Tibial artery (tissue), 4 donors: ENCODE data around the gene BABAM2.
A peak's percentile ranks its signal among the peaks of the same experiment; 100 is the strongest.

Experiments
- DNase-seq, 2 donors: peaks; one replicate each; pipeline ENCODE4 v3.0.0-alpha.2; 2019
- H3K27ac ChIP-seq, 2 donors: fragments of 200-600 bp; sonication (generic) in 1 of 2; 1 replicate in 1 of 2; 2 replicates in 1 of 2; pipeline ENCODE4 v1.5.1; 2018 to 2019; ENCODE audit warnings: mild to moderate bottlenecking in 1 of 2
- H3K27me3 ChIP-seq, 2 donors: fragments of 200-600 bp; sonication (generic) in 1 of 2; one replicate each; pipeline versions ENCODE4 v1.5.1 to v1.6.0; 2016 to 2019
- H3K36me3 ChIP-seq, 3 donors: fragments of 200-600 bp; sonication (generic) in 2 of 3; one replicate each; pipeline ENCODE4 v1.5.1; 2016 to 2019; ENCODE audit warnings: mild to moderate bottlenecking in 2 of 3
- H3K4me1 ChIP-seq, 4 donors: fragments of 200-600 bp; sonication (generic) in 2 of 4; 1 replicate in 3 of 4; 2 replicates in 1 of 4; pipeline ENCODE4 v1.5.1; 2016 to 2019
- H3K4me3 ChIP-seq, 2 donors: fragments of 200-600 bp; sonication (generic) in 1 of 2; 1 replicate in 1 of 2; 2 replicates in 1 of 2; pipeline ENCODE4 v1.5.1; 2018 to 2019; ENCODE audit warnings: mild to moderate bottlenecking in 2 of 2
- H3K9me3 ChIP-seq, 3 donors: fragments of 200-600 bp; sonication (generic) in 1 of 3; one replicate each; pipeline ENCODE4 v1.5.1; 2016 to 2019
- intact Hi-C: fragments of 100-400 bp; cut with DNase I; formaldehyde crosslinking; loops from one replicate; pipeline ENCODE4 v1.15.0; 2023; ENCODE audit warnings: low total_unique reads
- TF ChIP-seq, protein P1 (sequence below), 2 experiments: fragments of 200-600 bp in 1 of 2; fragments of 450-650 bp in 1 of 2; IDR thresholded peaks; one replicate each; pipeline ENCODE4 v1.5.1; 2017 to 2019; ENCODE audit warnings: antibody characterized with exemption in 2 of 2, mild to moderate bottlenecking in 1 of 2, moderate library complexity in 1 of 2

The BABAM2 gene

DNA sequence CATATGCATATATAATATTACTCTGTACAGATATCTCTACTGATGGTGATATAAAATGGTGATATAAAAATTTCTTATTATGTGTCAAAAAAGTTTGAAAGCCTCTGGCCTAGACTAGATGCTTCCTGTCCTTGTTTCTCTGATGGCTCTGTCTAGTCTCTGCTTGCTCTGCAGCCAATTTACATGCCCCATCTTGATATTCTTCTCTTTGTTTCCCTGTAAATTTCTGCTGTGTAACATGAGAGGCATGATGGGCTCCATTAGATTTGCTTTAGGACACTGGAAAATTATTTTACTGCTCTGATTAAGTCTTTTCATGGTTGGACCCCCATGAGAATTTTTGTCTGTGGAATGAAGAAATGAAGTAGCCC is 24.3 kb downstream of the BABAM2 start:
- H3K36me3 ChIP-seq = peaks cover 0 to 4% (median 0%) of the 10 kb centered on the region in 3 donors
- no peaks in the 10 kb centered on the region for H3K9me3 ChIP-seq
- intact Hi-C loops = no loop called here
- no peaks in the 10 kb centered on the region for H3K27me3 ChIP-seq
- peaks cover 0 to 36% (median 20%) of the 10 kb centered on the region in 4 donors for H3K4me1 ChIP-seq
- H3K4me3 ChIP-seq = no peak overlapping the region
- DNase-seq = no peak
- TF ChIP-seq, protein P1, sequence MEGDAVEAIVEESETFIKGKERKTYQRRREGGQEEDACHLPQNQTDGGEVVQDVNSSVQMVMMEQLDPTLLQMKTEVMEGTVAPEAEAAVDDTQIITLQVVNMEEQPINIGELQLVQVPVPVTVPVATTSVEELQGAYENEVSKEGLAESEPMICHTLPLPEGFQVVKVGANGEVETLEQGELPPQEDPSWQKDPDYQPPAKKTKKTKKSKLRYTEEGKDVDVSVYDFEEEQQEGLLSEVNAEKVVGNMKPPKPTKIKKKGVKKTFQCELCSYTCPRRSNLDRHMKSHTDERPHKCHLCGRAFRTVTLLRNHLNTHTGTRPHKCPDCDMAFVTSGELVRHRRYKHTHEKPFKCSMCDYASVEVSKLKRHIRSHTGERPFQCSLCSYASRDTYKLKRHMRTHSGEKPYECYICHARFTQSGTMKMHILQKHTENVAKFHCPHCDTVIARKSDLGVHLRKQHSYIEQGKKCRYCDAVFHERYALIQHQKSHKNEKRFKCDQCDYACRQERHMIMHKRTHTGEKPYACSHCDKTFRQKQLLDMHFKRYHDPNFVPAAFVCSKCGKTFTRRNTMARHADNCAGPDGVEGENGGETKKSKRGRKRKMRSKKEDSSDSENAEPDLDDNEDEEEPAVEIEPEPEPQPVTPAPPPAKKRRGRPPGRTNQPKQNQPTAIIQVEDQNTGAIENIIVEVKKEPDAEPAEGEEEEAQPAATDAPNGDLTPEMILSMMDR (IDR thresholded peaks at IDR 0.05) = no peak
- H3K27ac ChIP-seq = peak overlapping the region; percentile 70 to 77

DNA sequence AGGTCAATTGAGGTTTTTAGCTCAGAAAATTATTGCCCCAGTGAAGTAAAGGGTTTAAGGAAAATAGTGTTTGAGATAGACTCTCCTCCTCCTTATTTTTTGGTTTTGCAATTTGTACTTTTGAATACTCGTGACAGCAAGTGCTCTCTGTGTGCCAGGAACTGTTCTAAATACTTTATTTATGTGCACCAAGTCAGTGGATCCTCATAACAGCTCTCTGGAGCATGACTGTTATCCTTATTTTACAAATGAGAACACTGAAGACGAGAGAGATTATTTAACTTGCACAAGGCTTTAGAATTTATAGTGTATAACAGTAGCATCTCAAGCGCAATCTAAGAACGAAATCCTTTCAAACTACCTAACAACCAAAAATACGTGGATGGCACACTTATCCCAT is 24.7 kb downstream of the BABAM2 start:
- Histone ChIP-seq H3K9me3 (no peaks in the 10 kb centered on the region), H3K27me3 (no peaks in the 10 kb centered on the region), H3K4me1 (peaks cover 0 to 40% (median 20%) of the 10 kb centered on the region in 4 donors), H3K27ac (peak overlapping the region; percentile 70 to 77), H3K4me3 (no peak overlapping the region), H3K36me3 (peaks cover 0 to 4% (median 0%) of the 10 kb centered on the region in 3 donors)
- intact Hi-C loops = no loop called here
- peak in 1 of 2 donors; percentile 47 for DNase-seq
- TF ChIP-seq, protein P1 (IDR thresholded peaks at IDR 0.05) = no peak

DNA sequence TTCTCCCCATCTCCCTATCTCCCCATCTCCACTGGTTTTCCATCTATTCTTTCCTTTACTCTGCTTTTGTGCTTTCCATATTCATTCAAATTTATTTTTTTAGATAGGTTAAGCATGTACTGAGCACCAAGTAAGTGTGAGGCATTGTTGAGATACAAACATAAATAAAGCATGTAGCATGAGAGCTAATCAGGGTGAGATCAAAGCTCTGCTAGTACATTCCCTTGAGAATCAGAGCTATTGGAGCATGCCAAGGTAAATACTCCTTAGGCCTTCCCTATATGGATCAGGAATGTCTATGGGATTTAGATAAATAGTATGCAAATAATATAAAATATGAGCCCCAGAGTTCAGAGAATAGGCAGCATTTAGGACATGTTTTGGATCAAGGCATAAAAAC is 25.3 kb downstream of the BABAM2 start:
- no peaks in the 10 kb centered on the region for H3K9me3 ChIP-seq
- no peaks in the 10 kb centered on the region for H3K27me3 ChIP-seq
- no peak for DNase-seq
- peaks cover 0 to under 1% (median 0%) of the 10 kb centered on the region in 3 donors for H3K36me3 ChIP-seq
- H3K4me1 ChIP-seq = peaks cover 0 to 47% (median 20%) of the 10 kb centered on the region in 4 donors
- H3K4me3 ChIP-seq = no peak overlapping the region
- TF ChIP-seq, protein P1 (IDR thresholded peaks at IDR 0.05) = no peak
- peak overlapping the region; percentile 69 to 77 for H3K27ac ChIP-seq
- intact Hi-C loops = no loop called here

DNA sequence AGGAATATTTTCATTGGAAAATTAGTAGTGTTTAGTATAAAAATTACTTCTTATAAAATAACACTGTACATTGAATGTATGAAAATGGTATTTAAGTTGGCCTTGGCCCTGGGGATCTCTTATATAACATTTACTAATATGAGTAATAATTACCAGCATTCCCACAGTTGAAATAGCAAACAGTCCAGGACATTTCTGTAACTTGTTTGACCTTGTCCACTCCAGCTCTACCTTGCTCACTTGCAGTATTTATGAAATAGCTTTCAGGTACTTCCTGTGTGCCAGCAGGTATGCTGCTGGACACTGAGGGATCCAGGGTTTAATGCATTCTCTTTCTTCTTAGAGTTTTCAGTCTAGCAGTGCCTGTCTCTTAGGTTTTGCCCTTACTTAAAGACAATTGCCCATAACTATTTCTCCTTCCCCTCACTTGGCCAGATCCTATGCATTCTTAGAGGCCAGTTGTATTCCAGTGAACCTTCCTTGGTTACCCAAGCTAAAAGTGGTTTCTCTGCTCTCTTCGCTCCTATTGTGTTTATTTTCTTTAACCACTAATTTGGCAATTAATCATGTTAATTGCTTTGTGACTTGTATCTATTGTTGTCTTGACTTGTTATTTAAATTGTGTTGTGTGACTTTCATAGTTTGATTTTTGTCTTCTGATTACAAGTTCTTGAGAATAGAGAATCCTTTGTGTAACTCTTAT is 25.9 kb downstream of the BABAM2 start:
- no peaks in the 10 kb centered on the region for H3K27me3 ChIP-seq
- intact Hi-C loops = no loop called here
- H3K4me1 ChIP-seq = peaks cover 0 to 50% (median 20%) of the 10 kb centered on the region in 4 donors
- no peaks in the 10 kb centered on the region for H3K36me3 ChIP-seq
- H3K4me3 ChIP-seq = no peak overlapping the region
- H3K9me3 ChIP-seq = no peaks in the 10 kb centered on the region
- H3K27ac ChIP-seq = peak overlapping the region; percentile 69 to 77
- no peak for DNase-seq
- TF ChIP-seq, protein P1 (IDR thresholded peaks at IDR 0.05) = no peak

DNA sequence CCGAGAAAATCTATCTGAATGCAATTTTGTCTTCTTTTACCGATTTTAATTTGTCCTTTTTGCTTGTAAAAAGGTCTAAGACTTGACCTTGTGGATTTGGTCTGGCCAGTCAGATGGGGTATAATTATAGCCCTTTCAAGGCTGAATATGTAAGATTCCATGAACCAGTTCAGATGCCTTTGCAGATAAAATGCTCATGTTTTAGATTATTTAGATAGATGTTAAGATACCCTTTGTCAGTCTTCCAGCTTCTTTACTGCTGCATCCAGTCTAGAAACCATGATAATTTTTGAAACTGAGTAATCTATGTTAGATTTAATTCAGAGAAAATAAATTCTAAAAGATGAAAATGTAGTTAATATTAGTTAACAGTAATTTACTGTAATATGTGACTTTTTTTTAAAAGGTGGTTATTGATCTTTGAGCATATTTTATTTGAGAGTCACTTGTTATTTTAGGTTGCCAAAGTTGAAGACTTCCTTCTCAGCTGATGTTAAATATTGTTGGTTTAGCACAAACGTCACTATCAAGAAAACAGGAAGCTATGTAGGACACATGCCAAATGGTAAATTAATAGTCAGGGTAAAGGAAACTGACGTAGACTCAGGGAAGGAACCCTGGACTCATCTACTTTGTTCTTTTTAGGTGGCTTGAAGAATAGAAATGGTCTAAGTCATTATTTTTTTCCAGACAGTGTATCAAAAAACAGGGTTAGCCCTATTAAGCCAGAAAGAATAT is 29.8 kb downstream of the BABAM2 start:
- peaks cover 0 to 35% (median 14%) of the 10 kb centered on the region in 4 donors for H3K4me1 ChIP-seq
- no peaks in the 10 kb centered on the region for H3K36me3 ChIP-seq
- no peak for DNase-seq
- no peak overlapping the region for H3K4me3 ChIP-seq
- intact Hi-C loops = no loop called here
- no peaks in the 10 kb centered on the region for H3K9me3 ChIP-seq
- TF ChIP-seq, protein P1 (IDR thresholded peaks at IDR 0.05) = no peak
- no peaks in the 10 kb centered on the region for H3K27me3 ChIP-seq
- peak overlapping the region; percentile 10 to 41 for H3K27ac ChIP-seq
